Lung (tissue), 12 donors: ENCODE measurements around the gene NSUN6. TPM values are rescaled to one million over a fixed set of nuclear protein-coding genes. Genes with fewer than 3 reads are reported as not detected.

ENCODE experiments used
- ATAC-seq: fragments of 200-7000 bp; cut with Tn5 transposase; one replicate; pipeline ENCODE4 v1.9.1; 2020; ENCODE audit warnings: moderate number of reproducible peaks; ENCODE audit not compliant: insufficient read depth, low FRiP score
- DNase-seq, 3 donors: peaks; one replicate each; pipeline ENCODE4 v3.0.0-alpha.2; 2013 to 2017
- H3K27ac ChIP-seq, 2 donors: one replicate each; pipeline ENCODE4 v1.5.1; 2013; ENCODE audit warnings: mild to moderate bottlenecking in 2 of 2, moderate library complexity in 2 of 2, control low read depth in 1 of 2, inconsistent platforms in 1 of 2, low read depth in 1 of 2, low read length in 1 of 2
- H3K27me3 ChIP-seq, 3 donors: one replicate each; pipeline ENCODE4 v1.5.1; 2013; ENCODE audit warnings: low read length in 2 of 3; ENCODE audit not compliant: control insufficient read depth in 3 of 3, insufficient read depth in 3 of 3
- H3K36me3 ChIP-seq, 4 donors: one replicate each; pipeline ENCODE4 v1.5.1; 2013; ENCODE audit warnings: low read length in 4 of 4, mild to moderate bottlenecking in 1 of 4, moderate library complexity in 1 of 4; ENCODE audit not compliant: control insufficient read depth in 4 of 4, insufficient read depth in 4 of 4
- H3K4me1 ChIP-seq, 5 donors: one replicate each; pipeline ENCODE4 v1.5.1; 2013; ENCODE audit warnings: low read length in 5 of 5, mild to moderate bottlenecking in 2 of 5, moderate library complexity in 1 of 5; ENCODE audit not compliant: control insufficient read depth in 5 of 5, insufficient read depth in 5 of 5
- H3K4me3 ChIP-seq: one replicate; pipeline ENCODE4 v1.5.1; 2013; ENCODE audit warnings: mild to moderate bottlenecking, control low read depth, moderate library complexity
- H3K9ac ChIP-seq, 2 donors: one replicate each; pipeline ENCODE4 v1.5.1; 2013; ENCODE audit warnings: low read length in 2 of 2, control low read depth in 1 of 2; ENCODE audit not compliant: insufficient read depth in 1 of 2
- H3K9me3 ChIP-seq, 4 donors: one replicate each; pipeline ENCODE4 v1.5.1; 2013; ENCODE audit warnings: low read length in 3 of 4, mild to moderate bottlenecking in 1 of 4, moderate library complexity in 1 of 4; ENCODE audit not compliant: control insufficient read depth in 4 of 4, insufficient read depth in 3 of 4
- WGBS, 2 donors: extraction: QIAGEN DNeasy Blood & Tissue Kit; methylation state at CpG; one replicate each; pipeline ENCODE4 v1.1.7; 2013; 5-methylcytosine and 5-hydroxymethylcytosine counted together
- polyA plus RNA-seq, 2 donors: library from polyadenylated mRNA; stranded (reverse); fragments of 200-250 nt; gene quantifications; one replicate each; pipeline ENCODE4 v1.2.1, GENCODE V29; 2013
- total RNA-seq, 2 donors: library from RNA; depleted of rRNA in 1 of 2; stranded (reverse); fragments of >200 nt in 1 of 2; gene quantifications; one replicate each; pipeline ENCODE4 v1.2.1, GENCODE V29; 2014 to 2021
- TF ChIP-seq, protein P1 (sequence below): IDR thresholded peaks from 2 replicates; pipeline ENCODE4 v1.5.1; 2012; ENCODE audit warnings: mild to moderate bottlenecking; ENCODE audit errors: control extremely low read depth, extremely low read depth
- donor health status: control.
- donor health status: control.
- donor health status: Bipolar disorder and iron deficiency.
- donor health status: healthy.
- donor health status: DM: yes; HTN: yes; CAD: no.

Gene NSUN6
- total and polyA plus RNA-seq, 4 donors, result 4.0 to 30.5 (median 6.5) TPM

DNA sequence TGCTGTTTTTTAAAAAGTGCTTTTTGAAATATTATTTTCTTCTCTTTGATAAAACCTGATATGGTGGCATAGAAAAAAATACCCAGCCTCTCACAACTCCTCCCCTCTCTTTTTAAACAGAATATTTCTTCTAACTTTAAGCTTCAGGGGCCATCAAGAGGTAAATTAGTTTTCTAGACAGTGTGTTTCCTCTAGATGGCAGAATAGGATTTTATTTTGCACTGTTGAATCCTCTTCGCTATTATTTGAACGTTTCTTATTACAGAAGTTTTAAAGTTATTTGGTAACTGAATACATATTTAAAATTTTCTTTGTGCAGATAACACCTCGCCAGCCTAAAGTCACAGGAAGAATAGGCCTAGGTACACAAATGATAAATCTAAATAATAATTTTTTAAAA lies 38.1 kb upstream of the NSUN6 start:
- TF ChIP-seq, protein P1, sequence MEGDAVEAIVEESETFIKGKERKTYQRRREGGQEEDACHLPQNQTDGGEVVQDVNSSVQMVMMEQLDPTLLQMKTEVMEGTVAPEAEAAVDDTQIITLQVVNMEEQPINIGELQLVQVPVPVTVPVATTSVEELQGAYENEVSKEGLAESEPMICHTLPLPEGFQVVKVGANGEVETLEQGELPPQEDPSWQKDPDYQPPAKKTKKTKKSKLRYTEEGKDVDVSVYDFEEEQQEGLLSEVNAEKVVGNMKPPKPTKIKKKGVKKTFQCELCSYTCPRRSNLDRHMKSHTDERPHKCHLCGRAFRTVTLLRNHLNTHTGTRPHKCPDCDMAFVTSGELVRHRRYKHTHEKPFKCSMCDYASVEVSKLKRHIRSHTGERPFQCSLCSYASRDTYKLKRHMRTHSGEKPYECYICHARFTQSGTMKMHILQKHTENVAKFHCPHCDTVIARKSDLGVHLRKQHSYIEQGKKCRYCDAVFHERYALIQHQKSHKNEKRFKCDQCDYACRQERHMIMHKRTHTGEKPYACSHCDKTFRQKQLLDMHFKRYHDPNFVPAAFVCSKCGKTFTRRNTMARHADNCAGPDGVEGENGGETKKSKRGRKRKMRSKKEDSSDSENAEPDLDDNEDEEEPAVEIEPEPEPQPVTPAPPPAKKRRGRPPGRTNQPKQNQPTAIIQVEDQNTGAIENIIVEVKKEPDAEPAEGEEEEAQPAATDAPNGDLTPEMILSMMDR, result peak; percentile 16
- DNase-seq (peak in 2 of 3 donors; percentile 79 to 82), ATAC-seq (no peak)
- Histone ChIP-seq H3K27me3 (no peaks in the 10 kb centered on the region), H3K4me1 (no peaks in the 10 kb centered on the region), H3K27ac (no peak overlapping the region), H3K36me3 (no peaks in the 10 kb centered on the region), H3K9ac (no peak overlapping the region), H3K4me3 (no peak overlapping the region), H3K9me3 (no peaks in the 10 kb centered on the region)
- WGBS, 2 donors, result 17 to 30% methylated on average over 3 of the region's 3 CpGs

DNA sequence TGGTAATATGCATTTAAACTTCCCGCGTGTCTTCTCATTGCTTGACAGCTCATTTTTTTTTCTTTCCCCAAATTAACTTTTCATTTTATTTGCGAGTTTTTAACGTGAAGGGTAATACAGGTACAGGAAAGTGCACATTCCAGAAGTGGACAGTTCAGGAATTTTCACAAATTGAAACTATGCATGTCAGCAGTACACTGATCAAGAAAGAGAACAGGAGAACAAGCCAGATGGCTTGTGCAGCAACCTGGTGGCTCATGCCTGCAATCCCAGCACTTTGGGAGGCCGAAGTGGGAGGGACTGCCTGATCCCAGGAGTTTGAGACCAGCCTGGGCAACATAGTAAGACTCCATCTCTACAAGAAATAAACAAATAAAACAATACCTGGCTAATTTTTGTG lies 36.3 kb upstream of the NSUN6 start:
- Histone ChIP-seq H3K9ac (no peak overlapping the region), H3K27ac (no peak overlapping the region), H3K4me1 (no peaks in the 10 kb centered on the region), H3K36me3 (no peaks in the 10 kb centered on the region), H3K27me3 (no peaks in the 10 kb centered on the region), H3K4me3 (no peak overlapping the region), H3K9me3 (no peaks in the 10 kb centered on the region)
- TF ChIP-seq, protein P1, result no peak
- ATAC-seq (no peak), DNase-seq (no peak)
- WGBS, 2 donors, result 71 to 89% methylated on average over 5 of the region's 5 CpGs

DNA sequence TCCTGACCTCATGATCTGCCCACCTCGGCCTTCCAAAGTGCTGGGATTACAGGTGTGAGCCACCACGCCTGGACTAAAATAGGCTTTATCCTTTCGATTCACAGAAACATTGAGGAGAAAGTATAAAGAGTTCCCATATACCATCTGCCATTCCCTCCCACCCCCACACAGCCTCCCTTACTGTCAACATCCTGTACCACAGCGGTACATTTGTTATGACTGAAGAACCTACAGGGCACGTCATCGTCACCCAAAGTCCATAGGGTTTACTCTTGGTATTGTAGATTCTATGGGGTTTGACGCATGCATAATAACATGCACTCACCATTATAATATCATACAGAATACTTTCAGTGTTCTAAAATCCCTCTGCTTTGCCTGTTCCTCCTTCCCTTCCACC lies 35.8 kb upstream of the NSUN6 start:
- no peaks in the 10 kb centered on the region for H3K4me1 ChIP-seq
- ATAC-seq (no peak), DNase-seq (no peak)
- H3K36me3 ChIP-seq, result no peaks in the 10 kb centered on the region
- H3K27ac ChIP-seq, result no peak overlapping the region
- H3K4me3 ChIP-seq, result no peak overlapping the region
- H3K9ac ChIP-seq, result no peak overlapping the region
- 85 to 90% methylated on average over 7 of the region's 7 CpGs for WGBS, 2 donors
- no peaks in the 10 kb centered on the region for H3K9me3 ChIP-seq
- TF ChIP-seq, protein P1, result no peak
- H3K27me3 ChIP-seq, result no peaks in the 10 kb centered on the region

DNA sequence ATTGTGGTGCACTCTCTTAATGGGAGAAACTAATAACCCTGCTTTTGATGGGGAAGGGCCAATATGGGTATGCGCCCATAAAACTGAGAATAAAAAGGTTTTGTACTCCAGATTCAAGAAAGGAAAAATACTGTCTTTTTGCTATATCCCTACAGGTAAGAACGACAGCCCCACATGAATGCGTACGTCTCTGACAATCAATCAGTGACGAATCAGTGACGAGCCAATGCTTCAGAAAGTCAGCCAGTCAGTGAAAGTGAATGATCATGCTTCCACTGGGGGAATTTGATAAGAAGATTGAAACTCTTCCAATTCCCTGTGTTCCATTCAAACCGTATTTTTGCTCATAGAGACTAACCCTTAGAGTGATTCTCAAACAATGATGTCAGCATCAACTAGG lies 34.2 kb upstream of the NSUN6 start:
- H3K36me3 ChIP-seq, result no peaks in the 10 kb centered on the region
- H3K9me3 ChIP-seq, result no peaks in the 10 kb centered on the region
- WGBS, 2 donors, result 87 to 94% methylated on average over 7 of the region's 7 CpGs
- no peak for DNase-seq
- H3K4me1 ChIP-seq, result peaks cover 0 to 14% (median 0%) of the 10 kb centered on the region in 5 donors
- H3K4me3 ChIP-seq, result no peak overlapping the region
- ATAC-seq, result no peak
- no peaks in the 10 kb centered on the region for H3K27me3 ChIP-seq
- no peak overlapping the region for H3K9ac ChIP-seq
- no peak overlapping the region for H3K27ac ChIP-seq
- TF ChIP-seq, protein P1, result no peak
